T-cell (primary cell): ENCODE measurements around the gene IL17F. TPM values are rescaled to one million over a fixed set of nuclear protein-coding genes. Genes with fewer than 3 reads are reported as not detected.

Experiments
- ATAC-seq, 4 experiments: fragments of 200-7000 bp in 3 of 4; fragments of 150-1000 bp in 1 of 4; cut with Tn5 transposase; replicated peaks in 1 of 4; 1 replicate in 3 of 4; 2 replicates in 1 of 4; pipeline ENCODE4 v1.10.0; 2021; ENCODE audit warnings: moderate library complexity in 3 of 4, mild to moderate bottlenecking in 2 of 4, moderate number of reproducible peaks in 1 of 4
- CTCF ChIA-PET, 2 donors: fragments of 300-600 bp; sonication (Branson Sonifier 250); formaldehyde crosslinking; loops; one replicate each; lab custom pipeline; 2022; ENCODE audit warnings: antibody characterized with exemption in 2 of 2; lab: Charles Lee
- POLR2A ChIA-PET, 2 donors: fragments of 300-600 bp; sonication (Branson Sonifier 250); formaldehyde crosslinking; loops; one replicate each; lab custom pipeline; 2022; ENCODE audit warnings: antibody characterized with exemption in 2 of 2; lab: Charles Lee
- DNase-seq, 35 experiments: peaks; one replicate each; pipeline versions ENCODE4 v3.0.0 to v3.0.0-alpha.2; 2013 to 2023
- H3K27ac ChIP-seq: one replicate; pipeline ENCODE4 v1.5.1; 2013; ENCODE audit warnings: low read length
- H3K27me3 ChIP-seq, 2 experiments: replicated peaks in 1 of 2; 1 replicate in 1 of 2; 2 replicates in 1 of 2; pipeline versions ENCODE4 v1.6.1 to v1.7.0; 2013; ENCODE audit warnings: low read length in 1 of 2, mixed read lengths in 1 of 2; ENCODE audit not compliant: control insufficient read depth in 2 of 2, insufficient read depth in 2 of 2; ENCODE audit errors: extremely low read depth in 1 of 2
- H3K36me3 ChIP-seq, 2 donors: 1 replicate in 1 of 2; 2 replicates in 1 of 2; pipeline versions ENCODE4 v1.6.1 to v1.7.0; 2013; ENCODE audit warnings: low read length in 1 of 2; ENCODE audit not compliant: control insufficient read depth in 2 of 2, insufficient read depth in 1 of 2; ENCODE audit errors: extremely low read depth in 1 of 2
- H3K4me1 ChIP-seq, 2 experiments: 1 replicate in 1 of 2; 2 replicates in 1 of 2; pipeline versions ENCODE4 v1.6.1 to v1.7.0; 2013; ENCODE audit warnings: low read length in 2 of 2, mixed read lengths in 1 of 2; ENCODE audit not compliant: insufficient read depth in 2 of 2, control insufficient read depth in 1 of 2; ENCODE audit errors: extremely low read depth in 1 of 2
- H3K4me3 ChIP-seq, 2 donors: 1 replicate in 1 of 2; 2 replicates in 1 of 2; pipeline versions ENCODE4 v1.5.1 to v1.7.0; 2013; ENCODE audit warnings: mild to moderate bottlenecking in 2 of 2, low read length in 1 of 2, moderate library complexity in 1 of 2; ENCODE audit not compliant: control insufficient read depth in 1 of 2; ENCODE audit errors: extremely low read depth in 1 of 2
- H3K9me3 ChIP-seq: 2 replicates; pipeline ENCODE4 v1.7.0; 2013
- H3K27ac Mint-ChIP-seq, 2 donors: one replicate each; pipeline ENCODE4 v1.8.0; 2020 to 2021; ENCODE audit warnings: mild to moderate bottlenecking in 2 of 2, mixed read lengths in 2 of 2
- H3K27me3 Mint-ChIP-seq, 2 donors: one replicate each; pipeline ENCODE4 v1.8.0; 2021 to 2022; ENCODE audit warnings: mixed read lengths in 2 of 2
- H3K36me3 Mint-ChIP-seq: one replicate; pipeline ENCODE4 v1.8.0; 2021; ENCODE audit warnings: mixed read lengths
- H3K4me1 Mint-ChIP-seq, 3 donors: one replicate each; pipeline ENCODE4 v1.8.0; 2020 to 2022; ENCODE audit warnings: mixed read lengths in 3 of 3, mild to moderate bottlenecking in 1 of 3
- H3K4me3 Mint-ChIP-seq, 3 donors: one replicate each; pipeline ENCODE4 v1.8.0; 2020 to 2022; ENCODE audit warnings: mild to moderate bottlenecking in 3 of 3, mixed read lengths in 3 of 3, moderate library complexity in 3 of 3
- H3K9me3 Mint-ChIP-seq, 3 donors: one replicate each; pipeline ENCODE4 v1.8.0; 2020 to 2022; ENCODE audit warnings: mixed read lengths in 3 of 3
- WGBS: methylation state at CpG from one replicate; pipeline ENCODE4 v1.1.5; 2013; ENCODE audit warnings: missing lambda C conversion rate; ENCODE audit not compliant: insufficient coverage; 5-methylcytosine and 5-hydroxymethylcytosine counted together
- total RNA-seq, 35 experiments: library from RNA in 6 of 35; stranded (reverse) in 6 of 35; fragments of 120-200 nt in 1 of 35; gene quantifications; one replicate each; pipeline versions ENCODE4 v1.2.1 to v1.2.4 and lab custom pipeline; 2013 to 2026

The IL17F gene
- total RNA-seq, 5 donors from 2014 or later (not counting 1 experiment from before 2014, with no cell fraction given) = not detected

GRCh38 chr6:52230685-52231084 lies 13.6 kb downstream of the IL17F start:
- H3K27me3 Mint-ChIP-seq = peaks cover 2% of the 10 kb centered on the region in 2 donors
- Histone ChIP-seq H3K4me1 (peaks cover 0 to 5% of the 10 kb centered on the region in 2 experiments), H3K27me3 (peaks cover 0 to 8% of the 10 kb centered on the region in 2 experiments), H3K36me3 (no peaks in the 10 kb centered on the region), H3K27ac (no peak overlapping the region), H3K9me3 (no peaks in the 10 kb centered on the region), H3K4me3 (no peak overlapping the region)
- WGBS = 100% methylated on average over 1 of the region's 1 CpG
- H3K9me3 Mint-ChIP-seq = no peaks in the 10 kb centered on the region
- peaks cover 0 to 5% (median 3%) of the 10 kb centered on the region in 3 donors for H3K4me1 Mint-ChIP-seq
- no peak for DNase-seq
- no peak overlapping the region for H3K27ac Mint-ChIP-seq
- no peak overlapping the region for H3K4me3 Mint-ChIP-seq
- ChIA-PET POLR2A (no interaction called here), CTCF (interaction anchor here in 1 of 2 donors (0.6 to 0.9 kb wide), 2 partner anchors 32 to 167 kb away, joined by 3 read pairs; no protein-coding TSS in a partner anchor)
- ATAC-seq = no peak
- H3K36me3 Mint-ChIP-seq = no peaks in the 10 kb centered on the region

- Histone ChIP-seq H3K9me3 (no peaks in the 10 kb centered on the region), H3K36me3 (no peaks in the 10 kb centered on the region), H3K27ac (no peak overlapping the region), H3K4me3 (no peak overlapping the region), H3K4me1 (peaks cover 0 to 5% of the 10 kb centered on the region in 2 experiments), H3K27me3 (peaks cover 0 to 4% of the 10 kb centered on the region in 2 experiments)
- no peaks in the 10 kb centered on the region for H3K36me3 Mint-ChIP-seq
- POLR2A ChIA-PET = no interaction called here
- H3K27me3 Mint-ChIP-seq = peaks cover 4% of the 10 kb centered on the region in 2 donors
- H3K4me1 Mint-ChIP-seq = peaks cover 0 to 7% (median 3%) of the 10 kb centered on the region in 3 donors
- no peaks in the 10 kb centered on the region for H3K9me3 Mint-ChIP-seq
- H3K4me3 Mint-ChIP-seq = no peak overlapping the region
- CTCF ChIA-PET = no interaction called here
- 14% methylated on average over 1 of the region's 1 CpG for WGBS
- ATAC-seq = peak in 1 of 4 experiments; percentile 29
- no peak for DNase-seq
- H3K27ac Mint-ChIP-seq = no peak overlapping the region
Measured at GRCh38 chr6:52227495-52227894, 16.8 kb downstream of the IL17F start.

GRCh38 chr6:52221302-52221701 lies 23.0 kb downstream of the IL17F start:
- no peaks in the 10 kb centered on the region for H3K9me3 Mint-ChIP-seq
- POLR2A ChIA-PET = no interaction called here
- no peaks in the 10 kb centered on the region for H3K36me3 Mint-ChIP-seq
- no peak overlapping the region for H3K4me3 Mint-ChIP-seq
- ATAC-seq (peak in 1 of 4 experiments; percentile 29), DNase-seq (peak in 1 of 35 experiments; percentile 1)
- no peaks in the 10 kb centered on the region for H3K27me3 ChIP-seq
- no CpG with 5 or more reads among the region's 3 CpGs for WGBS
- H3K9me3 ChIP-seq = no peaks in the 10 kb centered on the region
- peaks cover 4 to 5% of the 10 kb centered on the region in 2 donors for H3K27me3 Mint-ChIP-seq
- H3K27ac Mint-ChIP-seq = no peak overlapping the region
- no peaks in the 10 kb centered on the region for H3K36me3 ChIP-seq
- CTCF ChIA-PET = interaction anchor here (0.7 kb wide), 2 partner anchors 47 to 1453 kb away, joined by 3 read pairs; no protein-coding TSS in a partner anchor
- no peak overlapping the region for H3K27ac ChIP-seq
- H3K4me3 ChIP-seq = no peak overlapping the region
- H3K4me1 Mint-ChIP-seq = peaks cover 7 to 10% (median 7%) of the 10 kb centered on the region in 3 donors
- H3K4me1 ChIP-seq = no peaks in the 10 kb centered on the region

- H3K27me3 Mint-ChIP-seq = peaks cover under 1 to 3% of the 10 kb centered on the region in 2 donors
- DNase-seq (no peak), ATAC-seq (no peak)
- no peak overlapping the region for H3K4me3 Mint-ChIP-seq
- no peaks in the 10 kb centered on the region for H3K9me3 ChIP-seq
- H3K4me1 Mint-ChIP-seq = peaks cover 10 to 14% (median 11%) of the 10 kb centered on the region in 3 donors
- ChIA-PET POLR2A (no interaction called here), CTCF (no interaction called here)
- H3K9me3 Mint-ChIP-seq = no peaks in the 10 kb centered on the region
- H3K27ac Mint-ChIP-seq = no peak overlapping the region
- WGBS = 100% methylated on average over 1 of the region's 2 CpGs
- H3K27ac ChIP-seq = no peak overlapping the region
- no peaks in the 10 kb centered on the region for H3K36me3 ChIP-seq
- no peaks in the 10 kb centered on the region for H3K36me3 Mint-ChIP-seq
- H3K4me1 ChIP-seq = no peaks in the 10 kb centered on the region
- no peak overlapping the region for H3K4me3 ChIP-seq
- H3K27me3 ChIP-seq = no peaks in the 10 kb centered on the region
Measured at GRCh38 chr6:52217761-52218160, 26.5 kb downstream of the IL17F start.

- no peaks in the 10 kb centered on the region for H3K9me3 ChIP-seq
- no peak overlapping the region for H3K27ac ChIP-seq
- no peaks in the 10 kb centered on the region for H3K36me3 ChIP-seq
- ChIA-PET CTCF (no interaction called here), POLR2A (interaction anchor here in 1 of 2 donors (0.6 kb wide), 1 partner anchor 302 kb away, joined by 7 read pairs; no protein-coding TSS in a partner anchor)
- no peaks in the 10 kb centered on the region for H3K4me1 ChIP-seq
- DNase-seq = no peak
- no peak for ATAC-seq
- Mint-ChIP-seq H3K4me1 (peaks cover 13 to 18% (median 15%) of the 10 kb centered on the region in 3 donors), H3K27me3 (peaks cover 3 to 4% of the 10 kb centered on the region in 2 donors), H3K27ac (no peak overlapping the region), H3K4me3 (no peak overlapping the region), H3K9me3 (no peaks in the 10 kb centered on the region), H3K36me3 (no peaks in the 10 kb centered on the region)
- H3K27me3 ChIP-seq = no peaks in the 10 kb centered on the region
- 100% methylated on average over 2 of the region's 5 CpGs for WGBS
- no peak overlapping the region for H3K4me3 ChIP-seq
Measured at GRCh38 chr6:52216932-52217575, 27.2 kb downstream of the IL17F start.

- no peaks in the 10 kb centered on the region for H3K9me3 Mint-ChIP-seq
- POLR2A ChIA-PET = no interaction called here
Measured at GRCh38 chr6:52215787-52216186, 28.5 kb downstream of the IL17F start.

More at GRCh38 chr6:52215787-52216186, 28.5 kb downstream of the IL17F start:
- no peaks in the 10 kb centered on the region for H3K36me3 Mint-ChIP-seq
- no peak for ATAC-seq
- Histone ChIP-seq H3K27me3 (no peaks in the 10 kb centered on the region), H3K4me1 (no peaks in the 10 kb centered on the region), H3K36me3 (no peaks in the 10 kb centered on the region), H3K4me3 (no peak overlapping the region), H3K9me3 (no peaks in the 10 kb centered on the region), H3K27ac (no peak overlapping the region)
- no peak overlapping the region for H3K4me3 Mint-ChIP-seq
- peaks cover 9% of the 10 kb centered on the region in 2 donors for H3K27me3 Mint-ChIP-seq
- H3K4me1 Mint-ChIP-seq = peaks cover 6 to 10% (median 8%) of the 10 kb centered on the region in 3 donors
- H3K27ac Mint-ChIP-seq = no peak overlapping the region
- no peak for DNase-seq
- CTCF ChIA-PET = no interaction called here
